Measurements from ENCODE around the gene EIF2AK2. TPM values are rescaled to one million over a fixed set of nuclear protein-coding genes. Genes with fewer than 3 reads are reported as not detected.

Gene EIF2AK2
- total RNA-seq, 1 donor from 2014 or later, result 28.7 TPM

Other genes with a start within 250 kb of the EIF2AK2 start
- 23.8 TPM for gene STRN, start 190.4 kb downstream of the EIF2AK2 start, total RNA-seq
- 22.4 TPM for gene HEATR5B, start 72.6 kb downstream of the EIF2AK2 start, total RNA-seq
- gene GPATCH11, start 72.5 kb downstream of the EIF2AK2 start, total RNA-seq, result 5.8 TPM
- not detected for gene SULT6B1, start 31.7 kb upstream of the EIF2AK2 start, total RNA-seq
- gene CEBPZOS, start 39.5 kb upstream of the EIF2AK2 start, total RNA-seq, result 45.9 TPM
- gene CEBPZ, start 74.6 kb upstream of the EIF2AK2 start, total RNA-seq, result 29.2 TPM
- 11.4 TPM for gene NDUFAF7, start 74.7 kb upstream of the EIF2AK2 start, total RNA-seq
- gene PRKD3, start 167.9 kb upstream of the EIF2AK2 start, total RNA-seq, result 23.9 TPM
- gene QPCT, start 187.7 kb upstream of the EIF2AK2 start, total RNA-seq, result 7.9 TPM